Activated CD8-positive, alpha-beta memory T cell treated with anti-CD3 and anti-CD28 coated beads, Interleukin-2, amount 50 U/mL, for 1 hour (primary cell): ENCODE results near the gene ICAM5.
A peak's percentile ranks its signal among the peaks of the same experiment; 100 is the strongest.
"Not testable (repeated sequence)": the region's sequence is repeated elsewhere in the genome, so short reads cannot be mapped to it uniquely, and the experiment has no call there.

ENCODE experiments used
- DNase-seq: peaks from one replicate; pipeline ENCODE4 v3.0.0-alpha.2; 2020; ENCODE audit errors: extremely low read depth

Gene ICAM5, protein sequence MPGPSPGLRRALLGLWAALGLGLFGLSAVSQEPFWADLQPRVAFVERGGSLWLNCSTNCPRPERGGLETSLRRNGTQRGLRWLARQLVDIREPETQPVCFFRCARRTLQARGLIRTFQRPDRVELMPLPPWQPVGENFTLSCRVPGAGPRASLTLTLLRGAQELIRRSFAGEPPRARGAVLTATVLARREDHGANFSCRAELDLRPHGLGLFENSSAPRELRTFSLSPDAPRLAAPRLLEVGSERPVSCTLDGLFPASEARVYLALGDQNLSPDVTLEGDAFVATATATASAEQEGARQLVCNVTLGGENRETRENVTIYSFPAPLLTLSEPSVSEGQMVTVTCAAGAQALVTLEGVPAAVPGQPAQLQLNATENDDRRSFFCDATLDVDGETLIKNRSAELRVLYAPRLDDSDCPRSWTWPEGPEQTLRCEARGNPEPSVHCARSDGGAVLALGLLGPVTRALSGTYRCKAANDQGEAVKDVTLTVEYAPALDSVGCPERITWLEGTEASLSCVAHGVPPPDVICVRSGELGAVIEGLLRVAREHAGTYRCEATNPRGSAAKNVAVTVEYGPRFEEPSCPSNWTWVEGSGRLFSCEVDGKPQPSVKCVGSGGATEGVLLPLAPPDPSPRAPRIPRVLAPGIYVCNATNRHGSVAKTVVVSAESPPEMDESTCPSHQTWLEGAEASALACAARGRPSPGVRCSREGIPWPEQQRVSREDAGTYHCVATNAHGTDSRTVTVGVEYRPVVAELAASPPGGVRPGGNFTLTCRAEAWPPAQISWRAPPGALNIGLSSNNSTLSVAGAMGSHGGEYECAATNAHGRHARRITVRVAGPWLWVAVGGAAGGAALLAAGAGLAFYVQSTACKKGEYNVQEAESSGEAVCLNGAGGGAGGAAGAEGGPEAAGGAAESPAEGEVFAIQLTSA

DNA sequence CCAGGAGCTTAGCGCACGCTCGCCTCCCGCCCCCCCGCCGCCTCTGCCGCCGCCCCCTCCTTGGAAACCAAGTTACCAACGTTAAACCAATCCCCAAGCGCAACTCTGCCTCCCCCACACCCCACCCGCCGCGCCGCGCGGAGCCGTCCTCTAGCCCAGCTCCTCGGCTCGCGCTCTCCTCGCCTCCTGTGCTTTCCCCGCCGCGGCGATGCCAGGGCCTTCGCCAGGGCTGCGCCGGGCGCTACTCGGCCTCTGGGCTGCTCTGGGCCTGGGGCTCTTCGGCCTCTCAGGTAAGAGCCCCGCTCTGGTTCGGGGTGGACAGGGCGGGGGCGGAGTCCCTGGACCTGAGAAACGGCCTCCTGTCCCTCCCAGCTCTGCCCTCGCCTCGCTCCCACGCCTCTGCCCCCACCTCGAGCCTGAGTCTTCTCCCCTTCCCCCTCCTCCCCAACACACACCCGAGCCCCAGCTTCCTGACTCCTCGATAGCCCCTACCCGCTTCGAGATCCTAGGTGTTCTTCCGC is at the start of gene ICAM5:
Gene ICAM5 (plus strand): TSS at position 117 of the 521 bp plus-strand sequence. CDS start 92 bp downstream, at position 209.
- no peak for DNase-seq

DNA sequence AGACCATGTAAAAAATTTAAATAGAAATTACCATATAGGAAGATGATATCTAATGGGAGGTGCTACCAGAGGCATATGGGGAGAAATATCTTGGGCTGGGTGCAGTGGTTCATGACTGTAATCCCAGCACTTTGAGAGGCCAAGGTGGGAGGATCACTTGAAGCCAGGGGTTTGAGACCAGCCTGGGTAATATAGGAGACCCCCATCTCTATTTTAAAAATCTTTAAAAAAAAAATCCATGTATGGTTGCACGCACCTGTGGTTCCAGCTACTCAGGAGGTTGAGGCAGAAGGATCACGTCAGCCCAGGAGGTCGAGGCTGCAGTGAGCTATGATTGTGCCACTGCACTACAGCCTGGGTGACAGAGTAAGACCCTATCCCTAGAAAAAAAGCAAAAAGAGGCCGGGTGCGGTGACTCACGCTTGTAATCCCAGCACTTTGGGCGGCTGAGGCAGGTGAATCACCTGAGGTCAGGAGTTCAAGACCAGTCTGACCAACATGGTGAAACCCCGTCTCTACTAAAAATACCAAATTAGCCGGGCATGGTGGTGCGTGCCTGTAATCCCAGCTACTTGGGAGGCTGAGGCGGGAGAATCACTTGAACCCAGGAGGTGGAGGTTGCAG is 47.8 kb upstream of the ICAM5 start:
- DNase-seq = not testable (repeated sequence)

DNA sequence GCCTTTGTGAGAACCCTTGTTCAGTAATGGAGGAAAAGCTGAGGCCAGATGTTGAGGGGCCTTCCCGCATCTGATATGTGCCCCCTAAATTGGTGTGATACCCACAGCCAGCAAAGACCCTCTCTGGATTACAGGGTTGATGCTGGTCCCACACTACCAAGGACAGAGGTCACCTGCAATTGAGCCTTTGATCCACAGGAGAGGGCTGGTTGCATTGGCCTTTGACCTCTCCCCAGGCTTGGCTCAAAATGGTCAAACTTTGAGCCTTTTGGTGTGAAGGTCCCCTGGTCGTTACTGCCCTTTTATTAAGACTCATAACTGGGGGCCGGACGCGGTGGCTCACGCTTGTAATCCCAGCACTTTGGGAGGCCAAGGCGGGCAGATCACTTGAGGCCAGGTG is 46.1 kb upstream of the ICAM5 start:
- no peak for DNase-seq

DNA sequence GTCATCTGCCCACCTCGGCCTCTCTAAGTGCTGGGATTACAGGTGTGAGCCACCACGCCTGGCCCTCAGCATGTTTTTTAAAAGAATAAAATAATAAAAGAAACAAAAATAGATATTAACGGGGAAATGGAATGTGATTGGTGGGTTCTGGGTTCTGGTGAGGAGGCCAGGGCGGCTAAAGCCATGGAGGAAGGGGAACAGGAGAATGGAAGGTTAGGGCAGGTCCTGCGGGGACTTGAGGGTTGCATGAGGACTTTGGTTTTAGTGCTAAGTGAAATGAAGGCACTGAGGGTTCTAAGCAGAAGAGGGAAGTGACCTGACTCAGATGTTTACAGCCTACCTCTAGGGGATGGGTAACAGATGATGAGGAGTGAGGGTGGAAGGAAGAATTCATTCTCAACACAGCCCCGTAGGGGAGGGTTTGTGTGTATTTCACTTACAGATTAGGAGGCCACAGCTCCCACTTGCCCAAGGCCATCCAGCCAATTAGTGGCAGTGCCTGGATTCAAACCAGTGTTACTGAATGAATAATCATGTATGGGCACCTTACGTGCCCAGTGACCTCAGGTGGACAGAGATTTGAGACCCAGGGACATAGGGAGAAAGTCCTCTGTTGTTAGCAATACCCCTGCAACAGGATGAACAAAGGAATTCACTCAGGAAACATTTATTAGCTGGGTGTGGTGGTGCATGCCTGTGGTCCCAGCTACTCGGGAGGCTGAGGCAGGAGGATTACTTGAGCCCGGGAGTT is 44.4 kb upstream of the ICAM5 start:
- no peak for DNase-seq

DNA sequence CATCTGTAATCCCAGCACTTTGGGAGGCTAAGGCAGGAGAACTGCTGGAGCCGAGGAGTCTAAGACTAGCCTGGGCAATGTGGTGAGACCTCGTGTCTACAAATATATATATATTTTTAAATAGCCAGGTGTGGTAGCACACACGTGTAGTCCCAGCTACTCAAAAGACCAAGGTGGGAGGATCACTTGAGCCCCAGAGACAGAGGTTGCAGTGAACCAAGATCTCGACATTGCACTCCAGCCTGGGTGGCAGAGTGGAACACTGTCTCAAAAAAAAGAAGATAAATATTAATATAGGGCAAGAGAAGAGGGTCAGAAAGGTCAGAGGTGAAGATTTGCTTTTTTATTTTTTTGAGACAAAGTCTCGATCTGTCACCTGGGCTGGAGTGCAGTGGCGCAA is 43.2 kb upstream of the ICAM5 start:
- DNase-seq = no peak

DNA sequence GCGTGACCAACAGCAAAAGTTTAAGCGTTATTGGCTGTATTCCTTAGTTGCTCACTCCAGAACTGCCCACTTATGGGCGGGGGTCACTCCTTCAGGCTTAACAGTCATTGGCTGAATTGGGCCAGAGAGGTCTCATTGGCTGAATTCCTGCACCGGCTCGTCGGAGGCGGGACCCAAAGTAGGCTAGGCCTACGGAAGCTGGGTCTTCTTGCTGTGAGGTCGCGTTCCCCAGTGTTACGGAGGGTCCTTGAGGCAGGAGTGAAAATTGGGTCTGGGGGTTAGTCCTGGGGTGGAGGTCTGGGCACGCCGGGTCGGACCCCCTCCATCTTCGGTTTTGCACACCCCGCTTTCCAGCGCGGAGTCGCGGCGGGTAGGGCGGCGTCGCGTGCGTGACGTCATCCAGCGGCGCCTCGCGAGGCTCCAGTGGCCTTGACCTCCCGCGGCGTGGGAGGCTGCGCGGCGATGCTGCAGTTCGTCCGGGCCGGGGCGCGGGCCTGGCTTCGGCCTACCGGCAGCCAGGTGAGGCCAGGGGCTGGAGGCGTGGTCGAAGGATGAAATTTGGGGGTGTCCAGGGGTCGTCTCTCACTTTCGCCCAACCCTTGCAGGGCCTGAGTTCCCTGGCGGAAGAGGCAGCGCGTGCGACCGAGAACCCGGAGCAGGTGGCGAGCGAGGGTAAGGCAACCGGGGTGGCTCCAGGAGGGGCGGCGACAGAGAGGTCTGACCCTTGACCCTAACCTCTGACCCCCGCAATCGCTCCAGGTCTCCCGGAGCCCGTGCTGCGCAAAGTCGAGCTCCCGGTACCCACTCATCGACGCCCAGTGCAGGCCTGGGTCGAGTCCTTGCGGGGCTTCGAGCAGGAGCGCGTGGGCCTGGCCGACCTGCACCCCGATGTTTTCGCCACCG is 37.7 kb upstream of the ICAM5 start, which contains the start of gene MRPL4:
Gene MRPL4 (plus strand): TSS at position 423 of the 903 bp plus-strand sequence. CDS start 40 bp downstream, at position 463.
- peak; percentile 94 for DNase-seq

DNA sequence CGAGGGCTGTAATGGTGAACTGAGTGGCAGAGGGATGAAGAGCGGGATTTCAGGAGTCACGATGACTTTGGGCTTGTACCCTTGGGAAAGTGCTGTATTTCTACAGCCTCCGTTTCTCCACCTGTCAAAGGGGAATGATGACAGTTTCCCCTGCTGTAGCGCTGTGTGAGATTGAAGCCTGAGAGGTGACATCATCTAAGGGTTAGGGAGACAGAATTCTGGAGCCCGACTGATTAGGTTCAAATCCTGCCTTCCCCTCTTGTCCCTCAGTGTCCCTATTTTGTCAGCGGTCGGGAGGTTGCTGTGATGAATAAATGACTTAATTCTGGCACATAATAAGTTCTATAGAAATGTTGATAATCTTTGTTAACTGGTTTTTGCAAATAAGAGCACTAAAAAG is 37.0 kb upstream of the ICAM5 start:
- DNase-seq = no peak

DNA sequence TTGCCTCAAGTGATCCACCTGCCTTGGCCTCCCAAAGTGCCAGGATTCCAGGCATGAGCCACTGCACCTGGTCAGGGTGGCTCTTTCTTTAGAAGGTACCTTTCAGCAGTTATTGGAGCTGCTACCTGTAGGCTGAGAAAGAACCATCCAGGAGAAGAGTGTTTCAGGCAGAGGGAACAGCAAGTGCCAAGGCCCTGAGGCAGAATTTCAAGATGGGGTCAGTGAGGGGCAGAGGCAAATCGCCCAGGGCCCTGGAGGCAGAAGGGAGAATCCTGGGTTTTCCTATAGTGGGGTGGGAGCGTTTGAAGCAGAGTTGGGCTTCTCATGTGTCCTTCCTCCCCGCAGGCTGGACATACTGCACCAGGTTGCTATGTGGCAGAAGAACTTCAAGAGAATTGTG is 35.5 kb upstream of the ICAM5 start:
- DNase-seq = no peak

DNA sequence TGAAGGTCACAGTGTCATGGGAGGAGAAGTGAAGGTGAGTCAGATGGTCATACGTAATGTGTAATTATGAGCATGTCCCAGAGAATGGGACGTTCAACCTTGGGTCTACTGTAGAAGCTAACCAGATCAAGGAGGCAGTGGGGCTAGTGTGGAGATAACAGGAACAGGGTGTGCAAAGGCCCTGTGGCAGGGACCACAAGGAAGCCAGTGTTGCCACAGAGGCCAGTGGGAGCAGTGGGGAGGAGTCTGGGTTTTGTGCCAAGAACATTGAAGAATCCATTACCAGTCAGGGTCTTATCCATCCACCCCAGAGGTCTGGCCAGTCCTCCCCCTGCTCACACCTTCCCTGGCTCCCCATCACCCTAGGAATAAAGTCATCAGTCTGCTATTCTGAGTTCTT is 34.4 kb upstream of the ICAM5 start:
- DNase-seq = no peak

DNA sequence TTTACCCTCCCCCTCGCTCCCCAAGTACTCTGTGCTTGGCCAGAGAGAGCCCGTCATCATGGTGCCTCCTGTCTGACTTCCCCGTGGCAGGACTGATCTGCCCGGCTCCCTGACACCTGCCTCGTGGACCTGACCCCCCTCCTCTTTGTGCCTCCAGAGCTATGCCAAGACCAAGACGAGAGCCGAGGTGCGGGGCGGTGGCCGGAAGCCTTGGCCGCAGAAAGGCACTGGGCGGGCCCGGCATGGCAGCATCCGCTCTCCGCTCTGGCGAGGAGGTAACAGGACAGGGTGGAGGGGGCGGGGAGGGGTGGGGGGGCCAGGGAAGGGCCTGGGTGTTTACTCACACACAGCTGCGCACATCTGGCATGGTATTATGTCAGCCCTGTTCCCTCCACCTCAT is 33.2 kb upstream of the ICAM5 start:
- DNase-seq = no peak

DNA sequence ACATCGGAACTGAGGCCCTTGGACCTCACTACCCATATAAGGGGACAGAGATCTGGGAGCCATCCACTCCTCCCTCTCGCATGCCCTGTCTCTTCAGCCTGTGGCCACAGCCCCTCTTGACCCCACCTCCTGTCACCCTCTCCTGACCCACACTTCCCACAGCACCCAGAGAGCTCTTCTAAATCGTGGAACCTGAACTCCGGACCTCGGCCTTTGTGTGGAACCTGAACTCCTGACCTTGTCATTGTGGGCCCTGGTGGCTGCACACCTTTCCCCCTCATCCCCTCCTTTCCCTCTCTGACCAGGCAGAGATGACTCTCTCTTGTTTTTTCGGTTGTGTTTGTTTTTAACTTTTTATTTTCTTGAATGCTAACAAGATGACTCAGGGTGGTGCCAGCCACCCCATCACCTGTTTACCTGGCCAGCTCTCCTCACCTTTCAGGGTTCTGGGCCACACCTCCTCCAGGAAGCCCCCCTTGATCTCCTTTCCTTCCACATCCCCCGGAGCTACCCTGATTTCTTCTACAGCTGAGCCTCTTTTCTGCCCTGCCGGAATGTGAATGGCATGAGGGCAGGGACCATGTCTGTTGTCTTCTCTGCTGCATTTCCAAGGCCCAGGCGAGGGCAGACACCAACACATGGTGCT is 32.7 kb upstream of the ICAM5 start:
- no peak for DNase-seq

DNA sequence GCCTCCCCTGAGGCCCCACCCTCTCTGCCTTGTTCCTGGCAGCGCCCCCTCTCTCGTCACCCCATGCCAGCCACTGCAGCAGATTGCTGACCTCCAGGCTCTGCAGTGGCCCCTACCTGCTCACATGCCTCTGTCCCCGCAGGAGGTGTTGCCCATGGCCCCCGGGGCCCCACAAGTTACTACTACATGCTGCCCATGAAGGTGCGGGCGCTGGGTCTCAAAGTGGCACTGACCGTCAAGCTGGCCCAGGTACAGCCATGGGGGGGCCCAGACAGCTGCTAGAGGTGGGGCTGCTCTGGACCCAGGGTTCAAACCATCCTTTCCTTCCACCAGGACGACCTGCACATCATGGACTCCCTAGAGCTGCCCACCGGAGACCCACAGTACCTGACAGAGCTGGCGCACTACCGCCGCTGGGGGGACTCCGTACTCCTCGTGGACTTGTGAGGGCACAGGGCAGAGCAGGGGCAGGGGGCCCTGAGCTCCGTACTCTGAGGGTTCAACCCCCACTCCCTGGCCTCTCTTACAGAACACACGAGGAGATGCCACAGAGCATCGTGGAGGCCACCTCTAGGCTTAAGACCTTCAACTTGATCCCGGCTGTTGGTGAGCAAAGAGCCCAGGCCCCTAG is 31.6 kb upstream of the ICAM5 start:
- no peak for DNase-seq

DNA sequence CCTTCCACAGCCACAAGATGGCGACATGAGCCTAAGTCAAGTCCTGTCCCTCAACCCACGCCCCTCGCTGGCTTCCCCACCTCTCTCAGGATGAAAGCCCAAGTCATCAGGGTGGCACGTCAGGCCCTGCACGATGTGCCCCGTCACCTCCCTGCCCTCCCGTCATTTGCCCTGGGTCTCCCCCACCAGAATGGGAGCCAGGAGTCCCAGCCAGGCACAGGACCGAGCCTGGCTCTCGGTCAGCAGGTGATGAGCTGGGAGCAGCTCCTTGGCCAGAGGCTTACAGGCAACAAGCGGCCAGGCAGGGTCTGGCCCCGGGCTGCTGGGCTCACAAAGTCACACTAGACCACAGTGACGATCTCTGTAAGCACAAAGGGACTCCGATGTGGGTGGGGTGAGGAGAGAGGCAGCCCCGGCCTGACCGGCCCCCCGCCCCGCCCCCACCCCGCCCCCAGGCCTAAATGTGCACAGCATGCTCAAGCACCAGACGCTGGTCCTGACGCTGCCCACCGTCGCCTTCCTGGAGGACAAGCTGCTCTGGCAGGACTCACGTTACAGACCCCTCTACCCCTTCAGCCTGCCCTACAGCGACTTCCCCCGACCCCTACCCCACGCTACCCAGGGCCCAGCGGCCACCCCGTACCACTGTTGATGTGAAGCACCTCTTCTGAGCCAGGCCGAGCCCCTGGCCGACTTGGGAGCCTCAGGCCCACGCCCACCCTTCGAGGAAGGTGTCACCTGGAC is 30.4 kb upstream of the ICAM5 start:
- DNase-seq = peak; percentile 60

DNA sequence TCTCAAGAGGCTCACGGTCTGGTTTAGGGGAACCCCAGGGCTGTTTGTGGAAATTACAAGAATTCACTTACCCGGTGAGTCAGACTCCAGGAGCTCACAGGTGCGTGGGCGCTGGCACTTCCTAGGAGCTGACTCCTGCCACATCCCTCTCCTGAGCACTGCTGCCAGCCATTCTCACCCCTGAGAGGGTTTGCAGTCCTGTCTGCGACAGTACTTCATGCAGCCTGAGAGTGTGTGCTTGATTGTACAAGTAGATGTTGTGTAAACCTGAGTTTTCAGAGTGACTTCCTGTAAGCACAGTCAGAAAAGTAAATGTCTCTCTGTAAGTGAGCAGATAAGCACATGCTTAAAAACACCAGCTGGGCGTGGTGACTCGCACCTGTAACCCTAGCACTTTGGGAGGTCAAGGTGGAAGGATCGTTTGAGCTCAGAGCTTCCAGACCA is 29.6 kb upstream of the ICAM5 start:
- no peak for DNase-seq

DNA sequence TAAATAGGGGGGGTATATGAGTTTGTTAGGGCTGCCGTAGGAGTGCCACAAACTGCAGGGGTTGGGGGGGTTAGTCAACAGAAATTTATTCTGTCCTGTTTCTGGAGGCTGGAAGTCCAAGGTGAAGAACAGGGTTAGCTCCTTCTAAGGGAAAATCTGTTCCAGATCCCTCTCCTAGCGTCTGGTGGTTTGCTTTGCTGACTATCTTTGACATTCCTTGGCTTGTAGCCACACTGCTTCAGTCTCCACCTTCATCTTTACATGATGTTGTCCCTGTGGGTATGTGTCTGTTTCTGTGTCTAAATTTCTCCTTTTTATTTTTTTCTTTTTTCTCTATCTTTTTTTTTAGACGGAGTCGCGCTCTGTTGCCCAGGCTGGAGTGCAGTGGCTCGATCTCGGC is 27.0 kb upstream of the ICAM5 start:
- no peak for DNase-seq

DNA sequence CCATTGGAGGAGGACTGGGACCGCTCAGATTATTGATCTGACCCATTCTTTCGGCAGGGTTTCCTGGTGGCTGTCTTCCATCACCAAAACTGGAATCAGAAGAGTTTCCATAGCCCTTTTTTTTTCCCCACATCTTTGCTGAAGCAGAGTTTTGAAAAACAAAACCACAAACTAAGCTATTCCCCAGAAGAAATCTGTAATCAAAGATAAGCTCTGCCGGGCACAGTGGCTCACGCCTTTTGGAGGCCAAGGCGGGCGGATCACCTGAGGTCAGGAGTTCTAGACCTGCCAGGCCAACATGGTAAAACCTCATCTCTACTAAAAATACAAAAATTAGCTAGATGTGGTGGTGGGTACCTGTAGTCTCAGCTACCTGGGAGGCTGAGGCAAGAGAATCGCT is 23.0 kb upstream of the ICAM5 start:
- no peak for DNase-seq

DNA sequence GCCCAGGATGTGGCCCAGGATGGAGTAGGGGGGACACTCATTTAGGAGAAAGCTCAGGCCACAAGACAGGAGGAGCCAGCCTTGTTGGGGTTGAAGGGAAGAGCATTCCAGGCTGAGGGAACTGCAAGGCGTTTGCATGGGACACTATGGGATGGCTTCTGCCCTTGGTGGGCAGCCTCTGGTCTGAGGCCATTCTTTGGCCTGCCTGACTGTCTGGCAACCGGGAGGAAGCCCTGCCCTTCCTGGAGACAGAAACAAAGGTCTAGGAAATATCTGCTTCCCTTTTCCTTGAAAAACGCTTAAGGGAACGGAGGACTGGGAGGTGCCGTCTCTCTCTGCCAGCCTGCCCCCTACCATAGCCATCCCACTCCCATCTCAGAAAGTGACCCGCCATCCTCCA is 21.7 kb upstream of the ICAM5 start:
- no peak for DNase-seq
